Head of caudate nucleus (tissue), 42 donors: Measurements from ENCODE around the gene DECR2.
"Not testable (repeated sequence)": the region's sequence is repeated elsewhere in the genome, so short reads cannot be mapped to it uniquely, and the experiment has no call there.

Source experiments
- DNase-seq, 42 donors: peaks; one replicate each; pipeline versions ENCODE4 v3.0.0 to v3.0.0-alpha.2; 2020 to 2021; ENCODE audit warnings: mixed read lengths in 7 of 42
- intact Hi-C: fragments of 100-400 bp; cut with DNase I; formaldehyde crosslinking; loops from one replicate; pipeline ENCODE4 v1.15.0; 2022

DECR2 gene

DNA sequence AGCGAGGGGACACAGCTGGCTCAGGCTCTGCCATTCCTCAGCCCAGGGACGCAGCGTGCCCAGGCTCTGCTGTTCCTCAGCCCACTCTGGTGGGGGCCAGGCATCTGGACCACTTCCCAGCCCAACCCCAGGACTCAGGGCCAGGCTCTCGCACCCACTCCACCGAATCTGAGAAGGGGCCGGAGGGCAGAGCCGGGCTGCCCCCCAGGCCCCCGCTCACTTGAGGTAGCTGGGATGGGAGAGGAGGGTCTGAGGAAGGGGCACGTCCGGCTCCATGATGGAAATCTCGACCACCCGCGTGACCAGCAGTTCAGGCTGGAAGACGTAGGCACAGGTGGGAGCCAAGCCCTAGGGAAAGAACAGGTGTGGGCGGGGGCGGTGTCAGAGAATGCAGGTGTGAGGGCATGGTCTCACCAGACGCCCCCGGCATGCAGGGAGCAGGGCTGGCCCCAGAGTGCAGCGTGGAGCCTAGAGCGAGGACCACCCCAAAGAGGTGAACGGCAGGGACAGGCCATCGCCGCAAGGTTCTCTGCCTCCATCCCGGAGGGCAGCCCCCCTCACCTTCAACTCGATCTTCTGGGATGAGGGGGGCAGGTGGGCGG lies 24.8 kb upstream of the DECR2 start:
- peak in 1 of 42 donors; percentile 14 for DNase-seq
- intact Hi-C loops = no loop called here

DNA sequence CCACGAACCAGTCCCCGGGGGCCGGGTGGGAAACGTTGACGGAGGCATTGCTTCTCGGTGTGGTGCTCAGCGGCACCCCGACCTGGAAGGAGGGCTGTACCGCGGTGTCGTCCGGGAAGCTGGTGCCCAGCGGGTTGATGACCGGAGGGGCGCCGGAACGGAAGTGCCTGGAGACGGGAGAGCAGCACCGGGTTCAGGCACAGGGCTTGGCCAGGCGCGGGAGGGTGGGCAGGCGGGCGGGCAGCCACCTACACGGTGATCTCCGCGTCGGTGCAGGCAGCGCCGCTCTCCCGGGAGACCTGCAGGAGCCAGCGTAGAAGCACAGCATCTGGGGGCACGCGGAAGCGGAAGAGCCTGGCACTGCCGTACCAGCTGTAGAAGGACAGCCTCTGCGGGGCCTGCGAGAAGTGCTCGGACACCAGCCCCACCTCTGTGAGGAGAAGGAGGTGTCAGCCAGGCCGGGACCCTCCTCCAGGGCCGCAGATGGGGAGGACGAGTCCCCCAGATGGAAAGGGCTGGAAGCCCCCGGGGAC lies 24.2 kb upstream of the DECR2 start:
- intact Hi-C loops = no loop called here
- DNase-seq = peak in 1 of 42 donors; percentile 30

DNA sequence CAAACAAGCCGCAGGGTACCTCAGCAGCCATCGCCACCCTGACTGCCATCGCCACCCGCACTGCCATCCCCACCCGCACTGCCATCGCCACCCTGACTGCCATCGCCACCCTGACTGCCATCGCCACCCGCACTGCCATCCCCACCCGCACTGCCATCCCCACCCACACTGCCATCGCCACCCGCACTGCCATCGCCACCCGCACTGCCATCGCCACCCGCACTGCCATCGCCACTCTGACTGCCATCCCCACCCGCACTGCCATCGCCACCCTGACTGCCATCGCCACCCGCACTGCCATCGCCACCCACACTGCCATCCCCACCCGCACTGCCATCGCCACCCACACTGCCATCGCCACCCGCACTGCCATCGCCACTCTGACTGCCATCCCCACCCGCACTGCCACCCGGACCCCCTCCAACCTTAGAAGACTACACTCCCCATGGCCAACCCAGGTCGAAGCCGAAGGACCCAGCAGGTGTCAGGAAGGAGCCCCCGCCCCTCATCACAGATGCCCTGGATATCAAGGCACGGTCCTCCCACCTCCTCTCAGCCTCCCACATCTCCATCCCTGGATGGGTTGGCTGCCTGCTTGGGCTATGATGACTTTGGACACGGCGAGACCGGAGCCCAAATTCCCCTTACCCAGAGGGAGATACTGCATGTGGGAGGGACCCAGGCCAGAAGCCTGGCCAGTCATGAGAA lies 23.4 kb upstream of the DECR2 start:
- DNase-seq = not testable (repeated sequence)

DNA sequence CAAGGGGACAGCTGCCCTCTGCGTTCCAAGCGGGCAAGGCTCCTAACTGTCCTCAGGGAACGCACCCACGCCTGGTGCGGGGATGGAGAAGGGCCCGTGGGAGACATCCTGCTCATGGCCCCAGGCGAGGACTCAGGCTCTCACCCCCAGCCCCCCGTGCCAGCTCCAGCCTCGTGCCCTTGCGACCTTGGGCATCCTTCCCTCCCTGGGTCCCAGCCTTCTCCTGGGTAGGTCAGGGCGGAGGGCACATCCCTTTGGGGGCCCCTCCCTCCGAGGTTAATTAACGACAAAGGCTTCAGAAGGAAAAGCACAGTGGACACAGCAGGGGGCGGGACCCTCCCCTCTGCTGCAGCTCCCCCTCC lies 22.9 kb upstream of the DECR2 start:
- intact Hi-C loops = no loop called here
- no peak for DNase-seq

More for the DNA sequence above, 23.4 kb upstream of the DECR2 start:
- intact Hi-C loops = not testable (repeated sequence)

DNA sequence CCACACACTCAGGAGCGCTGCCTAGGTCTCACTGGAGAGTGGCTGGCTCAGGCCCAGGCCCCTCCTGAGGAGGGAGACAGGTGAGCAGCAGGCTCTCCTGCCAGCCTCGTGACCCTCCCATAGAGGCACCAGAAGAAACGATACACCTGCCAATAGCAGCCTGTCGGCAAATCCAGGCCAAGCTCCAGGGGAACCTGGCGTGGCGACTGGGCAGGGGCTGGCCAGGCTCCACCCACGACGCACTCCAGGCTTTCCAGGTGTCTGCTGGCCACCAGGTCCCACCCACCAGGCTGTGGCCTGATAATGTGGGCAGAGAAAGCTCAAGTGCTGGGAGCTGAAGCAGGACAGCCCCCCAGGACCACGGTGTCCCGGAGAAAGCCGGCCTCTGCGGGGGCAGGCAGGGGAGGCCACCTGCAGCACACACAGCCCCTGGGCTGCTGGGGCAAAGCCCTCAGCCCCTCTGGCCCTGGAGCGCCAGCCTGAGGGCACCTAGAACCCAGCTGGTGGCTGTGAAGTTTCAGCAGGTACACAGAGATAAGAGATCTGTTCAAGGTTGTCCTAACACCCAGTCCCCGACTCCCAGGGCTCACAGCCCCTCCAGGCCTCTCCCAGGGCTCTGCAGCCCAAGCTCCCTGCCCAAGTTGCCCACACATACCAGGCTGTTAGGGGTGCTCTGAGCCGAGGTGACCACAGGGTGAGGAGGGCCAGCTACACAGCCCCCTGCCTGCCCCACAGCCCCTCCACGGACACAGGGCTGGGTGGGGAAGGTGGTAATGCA lies 22.3 kb upstream of the DECR2 start:
- no peak for DNase-seq
- intact Hi-C loops = no loop called here

DNA sequence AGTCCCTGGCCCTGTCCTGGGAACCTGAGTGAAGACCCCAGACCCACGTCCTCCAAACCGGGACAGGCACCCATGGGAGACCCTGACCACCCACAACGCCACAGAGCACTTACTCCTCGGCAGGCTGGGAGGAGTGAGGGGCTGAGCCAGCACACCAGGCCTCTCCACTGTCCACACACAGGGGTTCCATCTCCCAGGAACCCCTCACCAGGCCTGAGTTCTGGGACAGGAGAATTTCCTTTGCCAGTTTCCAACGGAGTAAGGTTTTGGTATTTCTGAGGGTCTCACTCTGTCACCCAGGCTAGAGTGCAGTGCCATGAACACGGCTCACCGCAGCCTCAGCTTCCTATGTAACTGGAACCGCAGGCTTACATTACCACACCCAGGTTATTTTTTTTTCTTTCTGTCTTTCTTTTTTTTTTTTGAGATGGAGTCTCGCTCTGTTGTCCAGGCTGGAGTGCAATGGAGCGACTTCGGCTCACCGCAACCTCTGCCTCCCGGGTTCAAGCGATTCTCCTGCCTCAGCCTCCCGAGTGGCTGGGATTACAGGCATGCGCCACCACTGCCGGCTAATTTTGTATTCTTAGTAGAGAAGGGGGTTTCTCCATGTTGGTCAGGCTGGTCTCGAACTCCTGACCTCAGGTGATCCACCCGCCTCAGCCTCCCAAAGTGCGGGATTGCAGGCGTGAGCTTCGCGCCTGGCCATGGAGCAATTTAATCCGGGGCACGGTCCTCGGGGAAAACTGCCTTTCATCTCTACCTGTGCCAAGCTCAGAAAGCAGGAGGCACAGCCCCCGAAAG lies 21.5 kb upstream of the DECR2 start:
- intact Hi-C loops = no loop called here
- no peak for DNase-seq

DNA sequence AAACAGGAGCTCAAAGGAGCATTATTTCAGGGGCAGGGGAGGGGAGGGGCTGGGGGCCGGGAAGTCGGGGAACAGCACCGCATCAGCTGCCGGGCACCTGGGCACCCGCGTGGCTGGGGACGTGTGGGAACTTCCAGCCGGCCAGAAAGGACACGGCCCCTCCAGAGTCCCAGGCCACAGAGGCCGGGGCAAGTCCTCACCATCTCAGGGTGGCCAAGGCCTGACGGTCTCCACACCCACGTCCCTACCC lies 21.0 kb upstream of the DECR2 start:
- intact Hi-C loops = no loop called here
- peak in 1 of 42 donors; percentile 2 for DNase-seq

DNA sequence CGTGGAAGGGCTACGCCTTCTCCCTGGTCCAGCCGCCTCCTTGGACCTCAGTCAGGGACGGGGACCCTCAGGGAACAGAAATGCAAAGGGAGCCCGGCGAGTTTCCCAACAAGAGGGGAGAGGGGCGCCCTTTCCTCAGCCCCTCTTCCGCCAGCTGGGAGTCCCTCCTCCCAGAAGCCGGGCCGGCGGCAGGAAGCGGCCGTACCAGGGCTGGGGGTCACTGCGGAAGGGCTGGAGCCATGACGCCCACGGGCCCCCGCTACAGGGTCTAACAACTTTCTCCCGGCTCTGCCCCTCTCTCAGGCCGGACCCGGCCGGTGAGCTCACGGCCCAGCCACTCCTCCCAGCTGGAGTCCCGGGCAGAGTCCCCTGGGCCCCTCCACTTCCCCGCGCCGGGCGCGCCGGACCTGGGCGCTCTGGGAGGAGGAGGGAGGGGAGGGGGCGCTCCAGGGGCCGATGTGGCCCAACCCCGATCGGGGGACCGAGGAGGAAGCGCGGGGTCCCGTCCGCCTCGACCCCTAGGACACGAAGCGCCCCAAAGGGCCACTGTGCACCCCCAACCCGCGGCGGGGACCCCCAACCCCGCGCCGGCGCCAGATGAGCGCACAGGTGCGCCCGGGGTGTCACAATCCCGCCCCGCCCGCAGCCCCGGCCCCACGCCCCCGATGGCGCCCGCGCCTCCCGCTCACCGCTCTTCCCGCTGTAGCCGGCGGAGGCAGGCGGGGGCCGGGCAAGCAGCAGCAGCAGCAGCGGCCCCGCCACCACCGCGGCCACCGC lies 20.5 kb upstream of the DECR2 start:
- intact Hi-C loops = no loop called here

DNA sequence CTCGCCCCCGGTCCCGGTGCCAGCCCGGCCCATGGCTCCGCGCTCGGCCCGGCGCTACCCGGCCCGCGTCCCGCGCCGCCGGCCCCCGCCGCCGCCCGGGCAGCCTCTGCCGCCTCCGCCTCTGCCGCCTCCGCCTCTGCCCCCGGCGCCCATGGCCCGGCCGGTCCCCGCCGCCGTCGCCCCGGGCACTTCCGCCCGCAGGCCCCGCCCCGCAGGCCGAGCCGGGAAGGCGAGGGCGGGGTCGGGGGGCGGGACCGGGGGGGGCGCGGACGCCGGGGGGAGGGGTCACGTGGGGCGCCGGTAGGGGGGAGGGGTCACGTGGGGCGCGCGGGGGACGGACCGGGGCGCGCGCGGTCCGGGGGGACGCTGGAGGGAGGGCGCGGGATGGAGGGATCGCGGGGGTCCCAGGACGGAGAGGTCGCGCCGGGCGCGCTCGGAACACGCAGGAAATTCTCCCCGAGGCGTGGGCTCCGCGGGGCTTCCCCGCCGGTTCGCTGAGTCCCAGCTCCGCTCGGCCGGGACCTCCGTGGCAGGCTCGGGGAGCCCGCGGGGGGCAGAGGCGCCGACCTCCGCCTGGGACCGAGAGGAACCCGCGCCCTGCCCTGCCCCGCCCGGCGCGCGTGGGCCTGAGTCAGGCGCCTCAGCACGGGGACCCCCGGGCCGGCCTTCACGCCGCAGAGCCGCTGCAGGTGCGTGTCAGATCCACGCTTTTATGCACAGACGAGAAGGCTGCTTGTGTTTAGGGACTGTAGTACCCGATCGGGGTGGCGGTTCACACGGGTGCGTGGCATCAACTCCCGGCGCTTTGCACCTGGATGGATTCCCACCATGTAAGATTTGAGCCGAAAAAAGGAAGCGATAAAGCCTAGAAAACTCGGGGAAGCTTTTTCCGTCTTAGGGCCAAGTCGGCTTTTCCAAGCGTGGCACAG lies 19.6 kb upstream of the DECR2 start, which contains the start of gene PGAP6:
TSS of gene PGAP6 (minus strand) at position 190 of the 929 bp plus-strand sequence. CDS start at position 33, 157 bp downstream.
- peak in 38 of 42 donors; percentile 46 to 89 (median 73) for DNase-seq
- intact Hi-C loops = no loop called here

More for the DNA sequence above, 20.5 kb upstream of the DECR2 start:
- peak in 6 of 42 donors; percentile 16 to 60 (median 32) for DNase-seq

DNA sequence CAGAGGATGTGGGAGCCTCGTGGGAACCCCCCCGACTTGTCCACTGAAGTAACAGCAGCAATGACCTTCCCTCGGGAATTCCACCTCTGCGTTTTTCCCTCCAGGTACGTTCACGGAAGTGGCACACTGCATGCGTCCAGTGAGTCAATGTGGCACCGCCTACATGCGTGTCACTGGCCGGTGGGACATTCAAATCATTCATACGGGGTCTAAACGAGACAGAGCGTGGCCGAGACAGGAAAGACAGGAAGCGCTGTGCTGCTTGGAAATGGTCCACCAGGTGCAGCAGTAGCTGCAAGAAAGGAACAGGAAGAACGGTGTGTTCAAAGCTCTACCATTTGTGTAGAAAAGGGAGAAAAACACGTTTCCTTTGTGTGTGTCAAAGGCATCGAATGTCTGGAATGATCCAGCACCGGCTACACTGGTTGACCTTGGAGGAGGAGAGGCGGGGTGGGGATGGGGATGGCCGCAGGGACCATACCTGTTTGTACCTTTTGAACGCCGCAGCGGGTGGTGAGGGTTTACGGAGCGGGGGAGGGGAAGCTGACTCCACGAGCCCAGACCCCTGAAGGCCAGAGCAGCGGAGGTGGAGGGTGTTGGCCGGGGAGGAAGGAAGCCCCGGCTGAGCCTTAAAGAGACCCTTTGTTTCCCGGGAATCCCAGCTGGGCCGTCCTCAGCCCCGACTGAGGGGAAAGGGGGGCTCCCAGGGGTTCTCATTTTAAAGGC lies 18.2 kb upstream of the DECR2 start:
- intact Hi-C loops = no loop called here
- peak in 1 of 42 donors; percentile 4 for DNase-seq

DNA sequence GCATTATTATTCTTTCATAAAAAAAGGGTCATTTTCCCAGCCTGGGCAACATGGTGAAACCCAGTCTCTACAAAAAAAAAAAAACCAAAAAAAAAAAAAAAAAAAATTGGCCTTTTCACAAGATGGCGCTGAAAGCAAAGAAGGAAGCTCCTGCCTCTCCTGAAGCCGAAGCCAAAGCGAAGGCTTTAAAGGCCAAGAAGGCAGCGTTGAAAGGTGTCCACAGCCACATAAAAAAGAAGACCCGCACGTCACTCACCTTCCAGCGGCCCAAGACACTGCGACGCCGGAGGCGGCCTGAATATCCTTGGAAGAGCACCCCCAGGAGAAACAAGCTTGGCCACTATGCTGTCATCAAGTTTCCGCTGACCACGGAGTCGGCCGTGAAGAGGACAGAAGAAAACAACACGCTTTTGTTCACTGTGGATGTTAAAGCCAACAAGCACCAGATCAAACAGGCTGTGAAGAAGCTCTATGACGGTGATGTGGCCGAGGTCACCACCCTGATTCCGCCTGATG lies 15.0 kb upstream of the DECR2 start:
- intact Hi-C loops = no loop called here
- DNase-seq = peak in 25 of 42 donors; percentile 32 to 76 (median 53)

DNA sequence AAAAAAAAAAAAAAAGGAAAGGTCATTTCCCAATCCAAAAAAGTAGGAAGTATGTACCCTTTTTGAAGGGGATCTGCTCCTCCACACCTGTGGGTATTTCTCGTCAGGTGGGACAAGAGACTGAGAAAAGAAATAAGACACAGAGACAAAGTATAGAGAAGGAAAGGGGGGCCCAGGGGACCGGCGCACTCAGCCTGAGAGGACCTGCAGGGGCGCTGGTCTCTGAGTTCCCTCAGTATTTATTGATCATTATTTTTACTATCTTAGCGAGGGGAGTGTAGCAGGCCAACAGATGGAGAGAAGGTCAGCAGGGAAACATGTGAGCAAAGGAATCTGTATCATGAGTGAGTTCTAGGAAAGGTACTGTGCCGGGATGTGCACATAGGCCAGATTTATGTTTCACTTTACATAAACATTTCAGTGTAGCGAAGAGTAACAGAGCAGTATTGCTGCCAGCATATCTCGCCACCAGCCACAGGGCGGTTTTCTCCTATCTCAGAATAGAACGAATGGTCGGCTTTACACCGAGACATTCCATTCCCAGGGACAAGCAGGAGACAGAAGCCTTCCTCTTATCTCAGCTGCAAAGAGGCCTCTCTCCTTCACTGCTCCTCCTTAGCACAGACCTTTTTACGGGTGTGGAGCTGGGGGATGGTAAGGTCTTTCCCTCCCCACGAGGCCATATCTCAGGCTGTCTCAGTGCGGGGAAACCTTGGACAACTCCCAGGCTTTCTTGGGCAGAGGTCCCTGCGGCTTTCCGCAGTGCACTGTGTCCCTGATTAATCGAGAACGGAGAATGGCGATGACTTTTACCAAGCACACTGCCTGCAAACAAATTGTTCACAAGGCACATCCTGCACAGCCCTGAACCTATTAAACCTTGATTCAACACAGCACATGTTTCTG lies 13.7 kb upstream of the DECR2 start:
- intact Hi-C loops, DNase-seq: not testable (repeated sequence)

DNA sequence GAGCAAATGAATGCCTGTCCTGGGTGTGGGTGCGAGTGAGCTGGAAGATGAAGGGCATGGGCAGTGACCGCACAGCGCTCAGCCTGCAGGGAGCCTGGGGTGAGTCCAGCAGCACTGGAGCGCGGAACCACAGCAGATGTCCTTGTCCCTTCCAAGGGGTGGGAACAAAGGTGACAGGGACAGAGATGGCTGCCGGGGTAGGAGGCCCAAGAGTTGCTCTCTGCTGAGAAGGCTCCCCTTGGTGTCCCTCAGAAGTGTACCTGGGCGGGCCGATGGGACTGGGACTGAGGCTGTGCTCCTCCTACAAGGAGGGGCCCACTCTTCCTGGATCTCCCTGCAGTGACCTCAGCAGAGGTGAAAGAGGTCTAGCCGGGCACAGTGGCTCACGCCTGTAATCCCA lies 12.3 kb upstream of the DECR2 start:
- no peak for DNase-seq
- intact Hi-C loops = no loop called here

DNA sequence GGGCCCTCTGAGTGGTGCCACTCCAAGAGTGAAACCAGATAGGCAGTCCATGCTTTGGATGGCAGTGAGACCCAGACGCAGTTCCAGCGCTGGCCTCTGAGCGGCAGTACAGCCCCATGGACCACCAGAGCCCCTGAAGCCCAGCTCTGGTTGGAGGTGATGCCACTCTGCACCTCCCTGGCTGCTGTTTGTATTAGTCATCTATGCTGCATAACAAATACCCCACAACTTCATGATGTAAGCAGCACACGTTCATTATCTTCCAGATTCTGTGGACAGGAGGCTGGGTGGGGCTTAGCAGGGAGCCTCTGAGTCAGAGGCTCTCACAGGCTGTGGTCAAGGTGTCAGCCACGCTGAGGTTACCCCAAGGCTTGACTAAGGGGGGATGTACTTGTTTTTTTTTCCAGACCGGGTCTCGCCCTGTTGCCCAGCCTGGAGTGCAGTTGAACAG lies 9.8 kb upstream of the DECR2 start:
- intact Hi-C loops = no loop called here
- DNase-seq = peak in 40 of 42 donors; percentile 43 to 88 (median 68)

DNA sequence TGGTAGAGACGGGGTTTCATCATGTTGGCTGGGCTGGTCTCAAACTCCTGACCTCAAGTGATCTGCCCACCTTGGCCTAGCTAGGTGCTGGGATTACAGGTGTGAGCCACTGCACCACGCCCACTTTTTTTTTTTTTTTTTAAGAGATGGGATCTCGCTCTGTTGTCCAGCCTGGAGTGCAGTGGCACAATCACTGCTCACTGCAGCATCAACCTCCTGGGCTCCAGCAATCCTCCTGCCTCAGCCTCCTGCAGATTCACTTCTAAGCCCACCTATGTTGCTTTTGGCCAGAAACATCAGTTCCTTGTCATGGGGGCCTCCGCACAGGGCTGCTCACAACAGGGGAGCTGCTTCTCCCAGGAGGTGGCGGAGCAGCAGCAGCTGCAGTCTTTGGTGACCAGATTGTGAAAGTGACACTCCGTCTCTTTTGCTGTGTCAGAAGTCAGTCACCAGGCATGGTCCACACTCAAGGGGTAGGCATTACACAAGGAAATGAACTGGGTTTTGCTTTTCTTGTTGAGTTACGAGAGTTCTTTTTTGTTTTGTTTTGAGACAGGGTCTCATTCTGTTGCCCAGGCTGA lies 9.1 kb upstream of the DECR2 start:
- intact Hi-C loops = no loop called here

More for the DNA sequence above, 9.1 kb upstream of the DECR2 start:
- DNase-seq = no peak
